SK-N-SH treated with all-trans-retinoic acid at 6 μM for 48 hours (cell line): ENCODE measurements around the gene TAS2R8.

Source experiments
- ATAC-seq: fragments of 200-7000 bp; cut with Tn5 transposase; 3 replicates; pipeline ENCODE4 v1.9.1; 2020; ENCODE audit warnings: mild to moderate bottlenecking, moderate library complexity
- ARNTL ChIP-seq: fragments of 450-650 bp; formaldehyde crosslinking; IDR thresholded peaks from 2 replicates; pipeline ENCODE4 v1.5.0; 2020; ENCODE audit warnings: low read depth, mild to moderate bottlenecking, moderate library complexity, borderline replicate concordance
- BACH2 ChIP-seq: fragments of 250-450 bp; sonication (Bioruptor Pico); IDR thresholded peaks from 2 replicates; pipeline ENCODE4 v1.9.0; 2021; ENCODE audit warnings: mild to moderate bottlenecking, borderline replicate concordance
- CSDC2 ChIP-seq: fragments of 250-450 bp; sonication (Bioruptor Pico); IDR thresholded peaks from 2 replicates; pipeline ENCODE4 v1.5.0; 2020; ENCODE audit warnings: mild to moderate bottlenecking, moderate library complexity
- ESRRG ChIP-seq: fragments of 250-450 bp; sonication (Bioruptor Pico); IDR thresholded peaks from 2 replicates; pipeline ENCODE4 v1.6.1; 2021; ENCODE audit warnings: mild to moderate bottlenecking
- GLIS3 ChIP-seq: fragments of 250-450 bp; sonication (Bioruptor Pico); IDR thresholded peaks from 2 replicates; pipeline ENCODE4 v1.5.0; 2020; ENCODE audit warnings: mild to moderate bottlenecking, moderate library complexity
- ISL1 ChIP-seq: fragments of 250-450 bp; sonication (Bioruptor Pico); IDR thresholded peaks from 2 replicates; pipeline ENCODE4 v2.1.2; 2022; ENCODE audit warnings: mild to moderate bottlenecking, moderate library complexity
- OSR1 ChIP-seq: fragments of 250-450 bp; sonication (Bioruptor Pico); IDR thresholded peaks from 2 replicates; pipeline ENCODE4 v1.8.0; 2022; ENCODE audit warnings: moderate library complexity, mild to moderate bottlenecking, inconsistent platforms
- PATZ1 ChIP-seq: fragments of 250-450 bp; sonication (Bioruptor Pico); IDR thresholded peaks from 2 replicates; pipeline ENCODE4 v1.8.0; 2020; ENCODE audit warnings: mild to moderate bottlenecking, moderate library complexity, borderline replicate concordance
- PPARA ChIP-seq: fragments of 250-450 bp; sonication (Bioruptor Pico); IDR thresholded peaks from 2 replicates; pipeline ENCODE4 v1.5.0; 2020; ENCODE audit warnings: mild to moderate bottlenecking, borderline replicate concordance
- RARB ChIP-seq: fragments of 250-450 bp; sonication (Bioruptor Pico); IDR thresholded peaks from 2 replicates; pipeline ENCODE4 v1.8.0; 2021; ENCODE audit warnings: mild to moderate bottlenecking, moderate library complexity
- SNAI2 ChIP-seq: fragments of 250-450 bp; sonication (Bioruptor Pico); IDR thresholded peaks from 2 replicates; pipeline ENCODE4 v1.5.0; 2020; ENCODE audit warnings: mild to moderate bottlenecking, moderate library complexity
- TCF4 ChIP-seq: fragments of 250-450 bp; sonication (Bioruptor Pico); IDR thresholded peaks from 2 replicates; pipeline ENCODE4 v1.8.0; 2021; ENCODE audit warnings: mild to moderate bottlenecking, moderate library complexity, borderline replicate concordance
- TOX ChIP-seq: fragments of 250-450 bp; sonication (Bioruptor Pico); IDR thresholded peaks from 2 replicates; pipeline ENCODE4 v1.8.0; 2021; ENCODE audit warnings: mild to moderate bottlenecking, moderate library complexity, borderline replicate concordance
- TSHZ2 ChIP-seq: fragments of 250-450 bp; sonication (Bioruptor Pico); IDR thresholded peaks from 2 replicates; pipeline ENCODE4 v1.5.0; 2020; ENCODE audit warnings: mild to moderate bottlenecking, moderate library complexity
- ZC3H10 ChIP-seq: fragments of 250-450 bp; sonication (Bioruptor Pico); IDR thresholded peaks from 2 replicates; pipeline ENCODE4 v1.5.1; 2021; ENCODE audit warnings: mild to moderate bottlenecking, moderate library complexity
- ZFP3 ChIP-seq: fragments of 250-450 bp; sonication (Bioruptor Pico); IDR thresholded peaks from 2 replicates; pipeline ENCODE4 v1.5.0; 2020; ENCODE audit warnings: mild to moderate bottlenecking, moderate library complexity
- ZFP30 ChIP-seq: fragments of 450-650 bp; formaldehyde crosslinking; IDR thresholded peaks from 2 replicates; pipeline ENCODE4 v1.5.0; 2022; ENCODE audit warnings: mild to moderate bottlenecking, moderate library complexity
- ZNF70 ChIP-seq: fragments of 450-650 bp; formaldehyde crosslinking; IDR thresholded peaks from 2 replicates; pipeline ENCODE4 v1.5.0; 2020; ENCODE audit warnings: mild to moderate bottlenecking, moderate library complexity
- ZNF8 ChIP-seq: fragments of 450-650 bp; formaldehyde crosslinking; IDR thresholded peaks from 2 replicates; pipeline ENCODE4 v1.5.0; 2020; ENCODE audit warnings: mild to moderate bottlenecking, moderate library complexity
- TF ChIP-seq, protein P1 (sequence below): fragments of 250-450 bp; sonication (Bioruptor Pico); IDR thresholded peaks from 2 replicates; pipeline ENCODE4 v1.5.1; 2020; ENCODE audit warnings: low read depth, mild to moderate bottlenecking, moderate library complexity

The TAS2R8 gene

DNA sequence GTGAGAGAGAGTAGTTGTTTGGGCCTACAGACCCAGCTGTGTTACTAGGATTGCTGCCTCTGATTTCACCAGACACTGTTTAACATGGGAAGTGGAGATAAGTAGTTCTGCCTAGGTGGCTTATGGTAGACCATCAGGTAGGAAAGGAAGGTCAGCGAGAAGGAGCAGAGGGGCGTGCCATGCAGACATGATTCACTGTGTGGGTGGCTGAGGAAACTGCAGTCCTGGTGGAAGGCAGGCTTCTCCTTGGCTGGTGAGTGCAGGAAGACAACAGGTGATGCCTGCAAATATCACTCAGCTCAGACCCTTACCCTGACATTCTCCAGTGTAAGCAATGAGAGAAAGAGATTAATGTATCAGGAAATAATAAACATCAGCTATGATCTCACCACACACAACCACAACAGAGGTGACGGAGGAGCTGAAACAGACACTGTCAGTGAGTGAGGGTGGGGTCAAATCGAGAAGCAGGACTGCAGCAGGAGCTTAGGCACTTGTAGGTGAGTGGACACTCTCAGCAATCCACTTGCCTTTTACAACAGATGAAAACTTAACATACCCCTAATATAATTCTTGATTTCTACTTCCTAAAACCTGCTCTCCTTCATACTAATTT is 44.3 kb upstream of the TAS2R8 start:
- no peak for ATAC-seq
- TF ChIP-seq PATZ1 (no peak), TOX (CRISPR knock-in tag) (no peak), ARNTL (CRISPR knock-in tag) (no peak), TSHZ2 (CRISPR knock-in tag) (no peak), SNAI2 (CRISPR knock-in tag) (no peak), CSDC2 (CRISPR knock-in tag) (no peak), OSR1 (no peak), BACH2 (CRISPR knock-in tag) (no peak), GLIS3 (CRISPR knock-in tag) (no peak), ZFP3 (CRISPR knock-in tag) (no peak), ZFP30 (CRISPR knock-in tag) (no peak), PPARA (CRISPR knock-in tag) (no peak), RARB (CRISPR knock-in tag) (no peak), ZC3H10 (CRISPR knock-in tag) (no peak), ISL1 (CRISPR knock-in tag) (no peak), ZNF70 (CRISPR knock-in tag) (no peak)
- TF ChIP-seq, protein P1, sequence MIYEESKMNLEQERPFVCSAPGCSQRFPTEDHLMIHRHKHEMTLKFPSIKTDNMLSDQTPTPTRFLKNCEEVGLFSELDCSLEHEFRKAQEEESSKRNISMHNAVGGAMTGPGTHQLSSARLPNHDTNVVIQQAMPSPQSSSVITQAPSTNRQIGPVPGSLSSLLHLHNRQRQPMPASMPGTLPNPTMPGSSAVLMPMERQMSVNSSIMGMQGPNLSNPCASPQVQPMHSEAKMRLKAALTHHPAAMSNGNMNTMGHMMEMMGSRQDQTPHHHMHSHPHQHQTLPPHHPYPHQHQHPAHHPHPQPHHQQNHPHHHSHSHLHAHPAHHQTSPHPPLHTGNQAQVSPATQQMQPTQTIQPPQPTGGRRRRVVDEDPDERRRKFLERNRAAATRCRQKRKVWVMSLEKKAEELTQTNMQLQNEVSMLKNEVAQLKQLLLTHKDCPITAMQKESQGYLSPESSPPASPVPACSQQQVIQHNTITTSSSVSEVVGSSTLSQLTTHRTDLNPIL (CRISPR knock-in tag) = no peak

DNA sequence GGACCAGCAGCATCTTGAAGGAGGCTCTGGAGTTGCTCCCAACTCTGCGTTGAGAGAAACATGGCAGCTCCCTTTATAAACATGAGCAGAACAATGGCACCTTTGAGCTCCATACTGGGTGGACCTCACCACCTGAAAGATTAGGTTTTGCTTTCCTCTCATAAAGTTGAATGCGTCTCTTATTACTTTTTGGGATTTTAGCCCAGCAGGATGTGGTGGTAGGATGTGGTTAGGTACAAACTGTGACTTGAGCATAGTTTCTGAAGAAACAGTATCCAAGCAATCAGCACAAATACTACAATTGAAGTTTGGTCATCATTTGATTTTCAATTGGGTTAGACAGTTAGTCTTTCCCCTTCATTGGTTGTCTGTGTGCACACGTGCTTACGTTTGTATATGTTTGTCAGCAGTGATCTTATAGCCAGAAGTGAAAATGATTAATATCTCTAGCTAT is 42.4 kb upstream of the TAS2R8 start, which contains the start of gene PRR4:
PRR4 (minus strand) TSS at position 51 of the 454 bp plus-strand sequence; CDS start at position 13, 38 bp downstream.
- TF ChIP-seq TCF4 = no peak
- no peak for TF ChIP-seq ARNTL (CRISPR knock-in tag)
- TF ChIP-seq OSR1 = no peak
- TF ChIP-seq PATZ1 = no peak
- no peak for TF ChIP-seq ZNF8 (CRISPR knock-in tag)
- TF ChIP-seq GLIS3 (CRISPR knock-in tag) = no peak
- no peak for TF ChIP-seq BACH2 (CRISPR knock-in tag)
- TF ChIP-seq RARB (CRISPR knock-in tag) = no peak
- no peak for TF ChIP-seq ZFP30 (CRISPR knock-in tag)
- no peak for TF ChIP-seq ISL1 (CRISPR knock-in tag)
- no peak for ATAC-seq

- ATAC-seq = no peak
- no peak for TF ChIP-seq ISL1 (CRISPR knock-in tag)
- no peak for TF ChIP-seq ZNF8 (CRISPR knock-in tag)
- no peak for TF ChIP-seq ESRRG (CRISPR knock-in tag)
- no peak for TF ChIP-seq ARNTL (CRISPR knock-in tag)
- no peak for TF ChIP-seq ZFP3 (CRISPR knock-in tag)
- TF ChIP-seq TSHZ2 (CRISPR knock-in tag) = no peak
- no peak for TF ChIP-seq ZC3H10 (CRISPR knock-in tag)
- TF ChIP-seq RARB (CRISPR knock-in tag) = no peak
- no peak for TF ChIP-seq PPARA (CRISPR knock-in tag)
These were observed 40.7 kb upstream of the TAS2R8 start for GRCh38 chr12:10847744-10848143.
